Spleen (tissue), 7 donors: Measurements from ENCODE around the gene OXLD1.

Experiments used
- POLR2A ChIP-seq, 3 donors: fragments of 450-650 bp; IDR thresholded peaks; one replicate each; pipeline ENCODE4 v1.5.1; 2017; ENCODE audit warnings: antibody characterized with exemption in 3 of 3, mild to moderate bottlenecking in 1 of 3
- POLR2AphosphoS5 ChIP-seq, 3 donors: sonication (generic); formaldehyde crosslinking; IDR thresholded peaks; one replicate each; pipeline ENCODE4 v1.5.1; 2017; ENCODE audit warnings: antibody characterized with exemption in 3 of 3
- TF ChIP-seq, protein P1 (sequence below), 11 experiments: fragments of 200-600 bp in 7 of 11; fragments of 450-650 bp in 4 of 11; sonication (generic) in 4 of 11; IDR thresholded peaks in 8 of 11; conservative IDR thresholded peaks in 3 of 11; 1 replicate in 7 of 11; 2 replicates in 4 of 11; pipeline versions ENCODE4 v1.4.0 to v1.8.0; 2016 to 2021; ENCODE audit warnings: antibody characterized with exemption in 11 of 11, inconsistent platforms in 4 of 11, mild to moderate bottlenecking in 1 of 11
- donor health status: DM: no; HTN: no; CAD: no; lungs with moderate emphysema.
- donor health status: DM: no; HTN: no; CAD: no.
- donor health status: DM: no; HTN: no; CAD: no.

GRCh38 chr17:81697261-81698044 is 31.0 kb upstream of the OXLD1 start:
- TF ChIP-seq POLR2A (IDR thresholded peaks at IDR 0.05) (no peak), POLR2AphosphoS5 (IDR thresholded peaks at IDR 0.05) (no peak)
- TF ChIP-seq, protein P1, sequence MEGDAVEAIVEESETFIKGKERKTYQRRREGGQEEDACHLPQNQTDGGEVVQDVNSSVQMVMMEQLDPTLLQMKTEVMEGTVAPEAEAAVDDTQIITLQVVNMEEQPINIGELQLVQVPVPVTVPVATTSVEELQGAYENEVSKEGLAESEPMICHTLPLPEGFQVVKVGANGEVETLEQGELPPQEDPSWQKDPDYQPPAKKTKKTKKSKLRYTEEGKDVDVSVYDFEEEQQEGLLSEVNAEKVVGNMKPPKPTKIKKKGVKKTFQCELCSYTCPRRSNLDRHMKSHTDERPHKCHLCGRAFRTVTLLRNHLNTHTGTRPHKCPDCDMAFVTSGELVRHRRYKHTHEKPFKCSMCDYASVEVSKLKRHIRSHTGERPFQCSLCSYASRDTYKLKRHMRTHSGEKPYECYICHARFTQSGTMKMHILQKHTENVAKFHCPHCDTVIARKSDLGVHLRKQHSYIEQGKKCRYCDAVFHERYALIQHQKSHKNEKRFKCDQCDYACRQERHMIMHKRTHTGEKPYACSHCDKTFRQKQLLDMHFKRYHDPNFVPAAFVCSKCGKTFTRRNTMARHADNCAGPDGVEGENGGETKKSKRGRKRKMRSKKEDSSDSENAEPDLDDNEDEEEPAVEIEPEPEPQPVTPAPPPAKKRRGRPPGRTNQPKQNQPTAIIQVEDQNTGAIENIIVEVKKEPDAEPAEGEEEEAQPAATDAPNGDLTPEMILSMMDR (IDR thresholded peaks at IDR 0.05 in 8 of 11, conservative IDR thresholded peaks at IDR 0.05 in 3 of 11), result no peak
